ENCODE measurements around the gene VSIG2. TPM values are rescaled to one million over a fixed set of nuclear protein-coding genes. Genes with fewer than 3 reads are reported as not detected.
A peak's percentile ranks its signal among the peaks of the same experiment; 100 is the strongest.

VSIG2 gene
- total and polyA plus RNA-seq, 2 of the 4 experiments (the other 2 are of a cell fraction) = not detected

- BruUV-seq (replicated peaks) = no TSS peak
- Histone ChIP-seq H3K18ac (ENCODE audit: low read depth, low read length) (no peak overlapping the region; the same call in 1 of the 2 replicates), H2AK9ac (replicated peaks; ENCODE audit: low read depth, low read length, poor library complexity) (peak overlapping the region; percentile 18), H2BK5ac (ENCODE audit: low read depth, low read length, poor library complexity, severe bottlenecking) (peak overlapping the region; percentile 12), H4K5ac (ENCODE audit: low read depth, low read length) (no peak overlapping the region), H3K9me1 (ENCODE audit: insufficient read depth, low read length) (peaks cover 14% of the 10 kb centered on the region), H2BK15ac (ENCODE audit: low read depth, low read length) (peak overlapping the region; percentile 26; the same call in 2 of the 3 replicates), H4K8ac (ENCODE audit: low read depth in 2 of 2, low read length in 2 of 2) (peak overlapping the region; percentile 30 to 79; a peak in 3 of 4 replicates), H3K36me3 (ENCODE audit: control insufficient read depth, insufficient read depth, low read length) (no peaks in the 10 kb centered on the region), H3K9ac (ENCODE audit: low read depth, low read length) (no peak overlapping the region), H3K4me1 (ENCODE audit: control insufficient read depth, insufficient read depth, low read length) (peaks cover 10% of the 10 kb centered on the region), H2BK120ac (ENCODE audit: low read depth, low read length) (peak overlapping the region; percentile 6; the same call in 1 of the 2 replicates), H3K79me1 (ENCODE audit: low read depth in 1 of 2, low read length in 2 of 2) (no peaks in the 10 kb centered on the region; a peak in 1 of 4 replicates), H3K4ac (ENCODE audit: low read depth, low read length) (peak overlapping the region; percentile 58), H2BK20ac (ENCODE audit: low read depth, low read length) (peak overlapping the region; percentile 41; the same call in 1 of the 2 replicates), H3K27me3 (ENCODE audit: control insufficient read depth, insufficient read depth, low read length) (no peaks in the 10 kb centered on the region; the same call in 1 of the 2 replicates), H2AK5ac (ENCODE audit: low read depth, low read length) (peak overlapping the region; percentile 59), H3K14ac (replicated peaks; ENCODE audit: low read depth, low read length) (0 out of 2 replicates have a peak overlapping the region, but pooled peaks have one; percentile 7), H2AFZ (replicated peaks; ENCODE audit: low read length, poor library complexity) (peak overlapping the region; percentile 89), H3K9me3 (ENCODE audit: control insufficient read depth, insufficient read depth, low read length) (no peaks in the 10 kb centered on the region), H4K91ac (ENCODE audit: insufficient read depth, low read depth, low read length) (peak overlapping the region; percentile 14), H3K56ac (ENCODE audit: extremely low read depth, insufficient read depth, low read length) (no peak overlapping the region), H3K23ac (ENCODE audit: low read depth, low read length) (no peak overlapping the region), H3K4me2 (ENCODE audit: low read depth, low read length) (no peak overlapping the region; the same call in 1 of the 2 replicates), H4K20me1 (ENCODE audit: insufficient read depth, low read length) (no peaks in the 10 kb centered on the region), H3K27ac (ENCODE audit: insufficient read depth, low read length) (no peak overlapping the region), H3K4me3 (ENCODE audit: insufficient read depth, low read depth, low read length) (no peak overlapping the region)
- ATAC-seq (ENCODE audit: low read depth) = no peak
- DNase-seq = no peak
- in situ Hi-C loops (cut with MboI; ENCODE audit: low sequenced_read_pairs) (no loop called here), dilution Hi-C loops (cut with HindIII; ENCODE audit: low sequenced_read_pairs, unreplicated experiment) (no loop called here), intact Hi-C loops (cut with micrococcal nuclease) (loop anchor here (10.0 kb wide), 1 partner anchor 73 kb away; the partner anchor contains the start of genes SIAE and SPA17)
- TF ChIP-seq NFE2L2 (IDR thresholded peaks at IDR 0.05; ENCODE audit: low read depth, low read length) (no peak), RCOR1 (IDR thresholded peaks at IDR 0.05; ENCODE audit: insufficient replicate concordance, low read length) (no peak)
- CTCF ChIA-PET = interaction anchor here (1.3 kb wide), 2 partner anchors 10 to 129 kb away, joined by 3 to 5 read pairs; no protein-coding TSS in a partner anchor
- WGBS, 2 experiments (ENCODE audit: extremely low coverage in 2 of 2, insufficient read length in 1 of 2) = 60% methylated on average over 2 of the region's 14 CpGs; no CpG with 5 or more reads in 1 of the 2 experiments
- POLR2A ChIA-PET (ENCODE audit: unreplicated experiment) = no interaction called here
These were observed 4.5 kb downstream of the VSIG2 start for GRCh38 chr11:124747406-124748099.

Data from IMR-90 (cell line).